KMS-11 (cell line): ENCODE data around the gene THRAP3.

ENCODE experiments used
- H2AFZ ChIP-seq: fragments of 200-600 bp; sonication (generic); 2 replicates; pipeline ENCODE4 v1.6.1; 2016; ENCODE audit warnings: antibody characterized with exemption, mixed run types, low read depth
- H3K27ac ChIP-seq: fragments of 200-600 bp; sonication (generic); 2 replicates; pipeline ENCODE4 v1.6.1; 2016; ENCODE audit warnings: mild to moderate bottlenecking, mixed run types
- H3K27me3 ChIP-seq: fragments of 200-600 bp; sonication (generic); 2 replicates; pipeline ENCODE4 v1.6.1; 2017; ENCODE audit warnings: mild to moderate bottlenecking, low read depth, mixed run types, moderate library complexity; ENCODE audit not compliant: insufficient read depth
- H3K36me3 ChIP-seq: fragments of 200-600 bp; sonication (generic); 2 replicates; pipeline ENCODE4 v1.6.1; 2017; ENCODE audit warnings: mild to moderate bottlenecking, mixed run types; ENCODE audit not compliant: insufficient read depth
- H3K4me1 ChIP-seq: fragments of 200-600 bp; sonication (generic); 2 replicates; pipeline ENCODE4 v1.6.1; 2016; ENCODE audit warnings: mild to moderate bottlenecking, low read depth, mixed run types; ENCODE audit not compliant: poor library complexity, severe bottlenecking
- H3K4me2 ChIP-seq: fragments of 200-600 bp; sonication (generic); 2 replicates; pipeline ENCODE4 v1.7.0; 2016; ENCODE audit warnings: mild to moderate bottlenecking, mixed run types
- H3K4me3 ChIP-seq: fragments of 200-600 bp; sonication (generic); IDR thresholded peaks from 2 replicates; pipeline ENCODE4 v1.6.1; 2017; ENCODE audit warnings: low read depth, low read length, mixed read lengths; ENCODE audit not compliant: insufficient read depth
- H3K79me2 ChIP-seq: fragments of 200-600 bp; sonication (generic); 2 replicates; pipeline ENCODE4 v1.6.1; 2016; ENCODE audit warnings: low read depth, mixed run types; ENCODE audit not compliant: insufficient read depth
- H3K9ac ChIP-seq: fragments of 200-600 bp; sonication (generic); 2 replicates; pipeline ENCODE4 v1.6.1; 2016; ENCODE audit warnings: mild to moderate bottlenecking, mixed run types
- H4K20me1 ChIP-seq: fragments of 200-600 bp; sonication (generic); 2 replicates; pipeline ENCODE4 v1.6.1; 2016; ENCODE audit warnings: mild to moderate bottlenecking, mixed run types; ENCODE audit not compliant: insufficient read depth
- CTCF ChIP-seq: fragments of 200-600 bp; sonication (generic); conservative IDR thresholded peaks from 2 replicates; pipeline ENCODE4 v1.6.1; 2017; ENCODE audit warnings: low read depth, mild to moderate bottlenecking, antibody characterized with exemption, low read length, moderate library complexity, mixed read lengths

THRAP3 gene

GRCh38 chr1:36349241-36349671, 125.0 kb downstream of the THRAP3 start:
- no peak overlapping the region for H3K27ac ChIP-seq
- no peak overlapping the region for H3K4me3 ChIP-seq
- H3K36me3 ChIP-seq = no peaks in the 10 kb centered on the region
- H3K4me2 ChIP-seq = no peak overlapping the region
- no peak overlapping the region for H3K9ac ChIP-seq
- TF ChIP-seq CTCF = no peak
- no peaks in the 10 kb centered on the region for H4K20me1 ChIP-seq
- H3K79me2 ChIP-seq = no peaks in the 10 kb centered on the region
- H3K4me1 ChIP-seq = no peaks in the 10 kb centered on the region
- no peaks in the 10 kb centered on the region for H3K27me3 ChIP-seq
- H2AFZ ChIP-seq = no peak overlapping the region

GRCh38 chr1:36349839-36350238, 125.6 kb downstream of the THRAP3 start:
- Histone ChIP-seq H3K27ac (no peak overlapping the region), H3K4me3 (no peak overlapping the region), H3K79me2 (no peaks in the 10 kb centered on the region), H3K4me2 (no peak overlapping the region), H3K4me1 (no peaks in the 10 kb centered on the region), H4K20me1 (no peaks in the 10 kb centered on the region), H2AFZ (no peak overlapping the region), H3K36me3 (no peaks in the 10 kb centered on the region), H3K27me3 (no peaks in the 10 kb centered on the region), H3K9ac (no peak overlapping the region)
- TF ChIP-seq CTCF = no peak

GRCh38 chr1:36350659-36351226, 126.5 kb downstream of the THRAP3 start:
- Histone ChIP-seq H3K4me3 (no peak overlapping the region), H4K20me1 (no peaks in the 10 kb centered on the region), H2AFZ (no peak overlapping the region), H3K36me3 (no peaks in the 10 kb centered on the region), H3K79me2 (no peaks in the 10 kb centered on the region), H3K4me2 (no peak overlapping the region), H3K4me1 (no peaks in the 10 kb centered on the region), H3K27me3 (no peaks in the 10 kb centered on the region), H3K27ac (no peak overlapping the region), H3K9ac (no peak overlapping the region)
- no peak for TF ChIP-seq CTCF

- TF ChIP-seq CTCF = no peak
- H3K36me3 ChIP-seq = no peaks in the 10 kb centered on the region
- H3K79me2 ChIP-seq = no peaks in the 10 kb centered on the region
- no peaks in the 10 kb centered on the region for H4K20me1 ChIP-seq
- H2AFZ ChIP-seq = no peak overlapping the region
- no peak overlapping the region for H3K9ac ChIP-seq
- no peak overlapping the region for H3K4me3 ChIP-seq
- H3K27me3 ChIP-seq = no peaks in the 10 kb centered on the region
- H3K4me1 ChIP-seq = no peaks in the 10 kb centered on the region
- H3K27ac ChIP-seq = no peak overlapping the region
- H3K4me2 ChIP-seq = no peak overlapping the region
Observed at GRCh38 chr1:36351227-36351977, 127.2 kb downstream of the THRAP3 start.
